Measurements from ENCODE around the gene RSPH4A. TPM values are rescaled to one million over a fixed set of nuclear protein-coding genes. Genes with fewer than 3 reads are reported as not detected.

RSPH4A gene
- total and polyA plus RNA-seq, 9 of the 15 experiments (the other 6 are each of a cell fraction or from before 2014, with no cell fraction given), result 0.04 to 0.30 (median 0.11) TPM

GRCh38 chr6:116680880-116681672 lies 64.8 kb downstream of the RSPH4A start, which contains the start of gene KPNA5 (continued):
- no peak; the same call in 1 of the 2 replicates for TF ChIP-seq ATF1 (CRISPR knock-in tag; IDR thresholded peaks at IDR 0.05)
- peak; percentile 83 for TF ChIP-seq ATF1 (tag; IDR thresholded peaks at IDR 0.05)
- no peak for TF ChIP-seq SIX5 (IDR thresholded peaks at IDR 0.05; ENCODE audit: borderline replicate concordance in 1 of 2, insufficient read depth in 1 of 2, low read depth in 1 of 2, low read length in 2 of 2)
- 0 out of 2 replicates have a peak, but pooled peaks have one; percentile 35 for TF ChIP-seq ZNF740 (CRISPR knock-in tag; IDR thresholded peaks at IDR 0.05)
- no peak for TF ChIP-seq ZNF740 (tag; IDR thresholded peaks at IDR 0.05)
- TF ChIP-seq C11orf30 (IDR thresholded peaks at IDR 0.05; ENCODE audit: low read depth), result no peak; the same call in 1 of the 2 replicates
- TF ChIP-seq HNRNPL (IDR thresholded peaks at IDR 0.05; ENCODE audit: low read depth, low read length), result no peak
- peak in 1 of 2 experiments; percentile 59; a peak in 1 of 4 replicates for TF ChIP-seq HDAC1 (IDR thresholded peaks at IDR 0.05)
- no peak for TF ChIP-seq DIDO1 (tag; IDR thresholded peaks at IDR 0.05; ENCODE audit: low read depth)
- no peak for TF ChIP-seq NR2C1 (IDR thresholded peaks at IDR 0.05)
- peak; percentile 62; the same call in 1 of the 2 replicates for TF ChIP-seq NR2C1 (tag; IDR thresholded peaks at IDR 0.05)
- TF ChIP-seq ZNF445 (CRISPR knock-in tag; IDR thresholded peaks at IDR 0.05; ENCODE audit: low read depth), result no peak
- TF ChIP-seq TAF15 (IDR thresholded peaks at IDR 0.05; ENCODE audit: low read depth, low read length), result no peak
- no peak for TF ChIP-seq ZNF699 (CRISPR knock-in tag; IDR thresholded peaks at IDR 0.05; ENCODE audit: insufficient replicate concordance)
- no peak for TF ChIP-seq MAFF (IDR thresholded peaks at IDR 0.05; ENCODE audit: low read length)
- no peak for TF ChIP-seq ZZZ3 (IDR thresholded peaks at IDR 0.05)
- no peak for TF ChIP-seq CEBPG (CRISPR knock-in tag; IDR thresholded peaks at IDR 0.05)
- no peak for TF ChIP-seq CEBPG (tag; conservative IDR thresholded peaks at IDR 0.05 in 1 of 2, IDR thresholded peaks at IDR 0.05 in 1 of 2)
- TF ChIP-seq ZNF644 (tag; IDR thresholded peaks at IDR 0.05; ENCODE audit: low read depth), result no peak
- no peak for TF ChIP-seq HCFC1 (IDR thresholded peaks at IDR 0.05; ENCODE audit: low read depth, low read length)
- TF ChIP-seq ZNF239 (CRISPR knock-in tag; IDR thresholded peaks at IDR 0.05), result no peak
- TF ChIP-seq U2AF1 (optimal IDR thresholded peaks at IDR 0.05; ENCODE audit: low read depth, low read length), result peak; percentile 34
- TF ChIP-seq NFIC (IDR thresholded peaks at IDR 0.05), result no peak
- no peak for TF ChIP-seq FOXM1 (IDR thresholded peaks at IDR 0.05; ENCODE audit: low read depth)
- no peak for TF ChIP-seq FOXM1 (CRISPR knock-in tag; IDR thresholded peaks at IDR 0.05; ENCODE audit: low read depth)
- TF ChIP-seq CBX1 (IDR thresholded peaks at IDR 0.05; ENCODE audit: low read depth), result no peak; the same call in 1 of the 2 replicates
- no peak for TF ChIP-seq ZEB2 (IDR thresholded peaks at IDR 0.05)
- TF ChIP-seq RBM22 (IDR thresholded peaks at IDR 0.05; ENCODE audit: low read depth, low read length, poor library complexity, severe bottlenecking), result peak; percentile 49
- TF ChIP-seq RBM15 (IDR thresholded peaks at IDR 0.05; ENCODE audit: insufficient read depth, low read length), result no peak
- TF ChIP-seq EP400 (IDR thresholded peaks at IDR 0.05), result peak; percentile 73
- no peak for TF ChIP-seq NR2C2 (CRISPR knock-in tag; IDR thresholded peaks at IDR 0.05)
- peak; percentile 61 for TF ChIP-seq NR2C2 (tag; IDR thresholded peaks at IDR 0.05)

All from K562 (cell line).